NCI-H460 (cell line): ENCODE measurements around the gene NRIP2. TPM values are rescaled to one million over a fixed set of nuclear protein-coding genes. Genes with fewer than 3 reads are reported as not detected.

Experiments used
- DNase-seq: peaks from one replicate; pipeline ENCODE4 v3.0.0-alpha.2; 2016; ENCODE audit warnings: low read depth; ENCODE audit errors: extremely low read depth
- total RNA-seq: library from RNA; depleted of rRNA; stranded (reverse); fragments of >200 nt; shearing (Covaris generic); gene quantifications from 2 replicates; pipeline ENCODE4 v1.2.3, GENCODE V29; 2014

NRIP2 gene
- total RNA-seq, 1 experiment from 2014 or later: not detected

DNA sequence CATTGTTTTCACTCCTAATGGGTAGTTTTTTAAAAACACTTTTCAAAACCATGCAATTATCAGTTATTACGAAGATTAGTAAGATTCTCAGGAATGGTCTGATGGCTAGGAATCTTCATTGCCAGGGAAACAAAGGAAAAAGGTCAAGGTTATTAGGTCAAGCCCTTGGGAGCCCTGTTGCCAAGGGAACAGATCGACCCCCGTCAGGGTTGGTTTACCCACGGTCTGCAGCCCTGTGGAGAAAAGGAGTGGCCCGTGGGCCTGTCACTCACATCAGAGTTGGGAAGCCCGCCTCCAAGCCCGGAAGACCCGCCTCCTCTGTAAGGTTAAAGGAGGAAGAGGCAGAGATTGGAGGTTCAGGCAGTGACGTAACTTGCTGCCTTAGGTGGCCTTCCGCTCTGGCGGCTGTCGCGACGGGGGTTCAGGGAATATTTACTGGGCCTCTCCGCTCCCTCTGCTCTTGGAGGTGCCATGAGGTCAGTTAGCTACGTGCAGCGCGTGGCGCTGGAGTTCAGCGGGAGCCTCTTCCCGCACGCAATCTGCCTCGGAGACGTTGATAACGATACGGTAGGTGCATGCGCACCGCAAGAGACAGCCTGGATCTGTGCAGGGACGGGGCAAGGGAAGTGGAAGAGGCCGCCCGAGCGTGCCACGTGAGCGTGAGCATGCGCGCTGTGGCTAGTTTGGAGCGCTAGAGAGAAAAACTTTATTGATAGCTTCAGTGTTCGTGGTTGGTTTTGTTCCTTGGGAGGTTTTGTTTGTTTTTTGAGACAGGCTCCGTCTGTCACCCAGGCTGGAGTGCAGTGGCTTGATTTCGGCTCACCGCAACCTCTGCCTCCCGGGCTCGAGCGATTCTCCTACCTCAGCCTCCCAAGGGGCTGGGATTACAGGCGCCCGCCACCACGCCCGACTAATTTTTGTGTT lies 22.3 kb downstream of the NRIP2 start, which contains the start of gene ITFG2:
Gene ITFG2 (plus strand): TSS at position 379 of the 924 bp plus-strand sequence. CDS start 93 bp downstream, at position 472.
- DNase-seq: peak; percentile 97

DNA sequence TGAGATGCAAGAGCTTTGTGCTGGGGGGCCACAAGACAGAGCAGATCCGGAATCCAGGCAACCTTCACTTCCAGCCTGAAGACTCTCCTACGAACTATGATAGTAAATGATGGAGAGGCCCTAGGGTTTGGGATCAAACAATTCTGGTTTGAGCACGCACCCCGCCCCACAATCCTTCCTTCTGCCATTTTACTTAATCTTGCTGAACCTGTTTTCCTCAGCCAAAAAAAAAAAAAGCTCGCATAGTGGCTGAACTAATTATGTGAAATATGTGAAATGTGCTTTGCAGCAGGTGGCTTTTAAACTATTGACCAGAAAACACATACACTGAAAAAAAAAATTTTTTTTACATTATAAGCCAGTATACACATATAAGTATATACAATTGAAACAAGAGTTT lies 23.0 kb downstream of the NRIP2 start:
- no peak for DNase-seq

DNA sequence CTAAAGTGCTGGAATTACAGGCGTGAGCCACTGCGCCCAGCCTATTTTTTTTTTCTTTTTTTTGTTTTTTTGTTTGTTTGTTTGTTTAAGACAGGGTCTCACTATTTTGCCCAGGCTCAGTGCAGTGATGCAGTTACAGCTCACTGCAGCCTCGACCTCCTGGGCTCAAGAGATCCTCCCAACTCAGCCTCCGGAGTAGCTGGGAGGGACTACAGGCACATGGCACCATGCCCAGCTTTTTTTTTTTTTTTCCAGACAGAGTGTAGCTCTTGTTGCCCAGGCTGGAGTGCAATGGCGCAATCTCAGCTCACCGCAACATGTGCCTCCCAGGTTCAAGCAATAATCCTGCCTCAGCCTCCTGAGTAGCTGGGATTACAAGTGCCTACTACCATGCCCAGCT lies 28.1 kb downstream of the NRIP2 start:
- DNase-seq: no peak

DNA sequence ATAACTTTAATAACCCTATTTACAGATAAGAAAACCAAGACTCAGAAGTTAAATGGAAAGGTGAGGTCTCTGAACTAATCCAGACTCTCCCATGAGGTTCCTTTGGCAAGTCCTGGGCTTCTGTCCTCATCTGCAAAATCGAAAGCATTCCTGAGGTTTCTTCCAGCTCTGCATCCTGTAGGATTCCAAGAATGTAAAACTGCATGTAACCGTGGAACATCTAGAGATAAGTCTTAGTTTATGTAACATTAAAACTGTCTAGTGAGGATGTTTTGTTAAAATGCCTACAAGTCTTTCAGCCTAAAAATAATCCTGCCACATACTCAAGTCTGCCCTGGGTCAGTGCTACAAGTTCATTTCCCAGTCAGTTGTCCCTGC lies 29.7 kb downstream of the NRIP2 start:
- DNase-seq: no peak

DNA sequence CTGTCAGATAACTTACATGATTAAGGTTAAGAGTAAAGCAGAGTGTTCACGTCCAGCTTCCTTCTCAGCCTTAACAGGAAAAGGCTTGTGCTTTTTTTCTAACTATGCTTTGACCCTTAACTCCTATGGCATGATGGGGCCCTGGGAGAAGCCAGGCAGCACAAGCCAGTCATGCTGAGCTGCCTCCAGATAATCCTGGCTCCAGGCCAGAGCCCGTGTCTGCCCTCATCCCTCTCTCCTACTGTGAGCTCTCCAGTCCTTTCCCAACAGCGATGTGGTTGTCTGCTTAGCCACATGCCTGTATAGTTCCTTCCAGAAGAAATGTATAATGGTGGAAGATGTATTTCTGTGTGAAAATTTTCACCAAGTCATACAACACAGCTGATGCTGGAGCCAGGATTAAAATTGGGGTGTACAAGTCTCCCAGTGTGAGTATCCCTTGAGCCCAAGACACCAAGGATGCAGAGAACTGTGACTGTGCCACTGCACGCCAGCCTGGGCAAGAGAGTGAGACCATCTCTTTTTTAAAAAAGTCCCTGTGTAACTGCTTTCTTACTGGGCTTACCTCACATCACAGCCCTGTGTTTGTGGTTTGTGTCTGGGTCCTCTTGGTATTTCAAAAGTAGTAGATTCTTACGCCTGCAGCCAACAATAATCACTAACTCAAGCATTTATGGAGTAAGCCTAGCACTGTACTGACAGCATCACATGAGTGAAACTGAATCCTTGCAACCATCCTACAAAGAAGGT lies 30.3 kb downstream of the NRIP2 start:
- no peak for DNase-seq

DNA sequence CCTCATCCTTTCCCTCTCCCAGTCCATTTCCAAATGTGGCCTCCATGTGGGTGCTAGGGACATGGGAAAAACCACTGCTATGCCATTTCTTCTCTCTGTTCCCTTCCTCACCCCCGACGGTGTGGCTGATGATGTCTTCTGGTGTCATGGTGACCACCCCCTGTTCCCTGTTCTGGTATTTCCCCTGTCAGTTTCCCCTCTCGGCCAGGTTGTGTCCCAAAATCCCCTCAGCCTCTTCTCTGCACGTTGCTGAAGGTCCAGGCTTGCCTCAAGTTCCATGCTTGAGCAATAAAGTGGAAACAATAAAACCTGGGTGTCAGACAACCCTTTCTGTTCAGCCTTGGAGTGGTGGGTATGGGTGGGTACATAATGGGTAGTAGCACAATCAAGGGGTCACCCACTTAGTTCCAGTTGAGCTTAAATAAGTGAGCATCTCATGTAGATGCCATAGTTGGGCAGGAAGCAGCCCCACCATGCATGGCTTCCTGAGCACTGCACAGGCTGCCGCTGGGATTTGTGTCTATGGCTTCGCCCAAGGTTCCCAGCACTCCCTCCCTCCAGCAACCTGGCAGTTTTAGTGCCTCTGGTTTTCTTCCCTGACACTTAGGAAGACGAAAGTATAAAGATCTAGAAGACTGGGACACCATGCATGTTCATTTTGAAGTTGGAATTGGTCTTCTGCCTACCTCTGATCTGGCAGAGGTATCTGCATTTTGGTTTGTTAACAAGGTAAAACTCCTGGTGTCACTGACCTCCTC lies 31.0 kb downstream of the NRIP2 start:
- no peak for DNase-seq

DNA sequence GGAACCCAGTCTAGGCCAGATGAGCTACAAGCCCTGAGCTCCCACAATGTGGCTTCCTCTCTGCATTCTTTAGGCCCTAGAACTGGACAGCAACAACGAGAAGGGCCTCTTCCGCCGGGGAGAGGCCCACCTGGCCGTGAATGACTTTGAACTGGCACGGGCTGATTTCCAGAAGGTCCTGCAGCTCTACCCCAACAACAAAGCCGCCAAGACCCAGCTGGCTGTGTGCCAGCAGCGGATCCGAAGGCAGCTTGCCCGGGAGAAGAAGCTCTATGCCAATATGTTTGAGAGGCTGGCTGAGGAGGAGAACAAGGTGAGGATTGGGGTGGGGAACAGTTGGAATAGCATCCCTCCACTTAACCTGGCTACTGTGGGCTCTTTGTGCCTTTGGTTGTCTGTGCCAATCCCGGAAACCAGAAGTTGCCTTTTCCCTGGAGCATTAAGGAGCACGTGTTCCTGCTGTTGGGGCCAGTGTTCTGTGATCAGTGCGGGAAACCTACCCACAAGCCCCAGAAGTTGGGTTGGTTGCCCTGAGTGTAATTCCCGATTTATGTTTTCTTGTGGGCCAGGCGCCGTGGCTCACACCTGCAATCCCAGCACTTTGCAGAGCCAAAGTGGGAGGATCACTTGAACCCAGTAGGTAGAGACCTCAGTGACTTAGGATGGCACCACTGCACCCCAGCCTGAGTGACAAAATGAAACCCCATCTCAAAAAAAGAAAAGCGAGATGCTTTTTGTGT lies 33.6 kb downstream of the NRIP2 start:
- no peak for DNase-seq

DNA sequence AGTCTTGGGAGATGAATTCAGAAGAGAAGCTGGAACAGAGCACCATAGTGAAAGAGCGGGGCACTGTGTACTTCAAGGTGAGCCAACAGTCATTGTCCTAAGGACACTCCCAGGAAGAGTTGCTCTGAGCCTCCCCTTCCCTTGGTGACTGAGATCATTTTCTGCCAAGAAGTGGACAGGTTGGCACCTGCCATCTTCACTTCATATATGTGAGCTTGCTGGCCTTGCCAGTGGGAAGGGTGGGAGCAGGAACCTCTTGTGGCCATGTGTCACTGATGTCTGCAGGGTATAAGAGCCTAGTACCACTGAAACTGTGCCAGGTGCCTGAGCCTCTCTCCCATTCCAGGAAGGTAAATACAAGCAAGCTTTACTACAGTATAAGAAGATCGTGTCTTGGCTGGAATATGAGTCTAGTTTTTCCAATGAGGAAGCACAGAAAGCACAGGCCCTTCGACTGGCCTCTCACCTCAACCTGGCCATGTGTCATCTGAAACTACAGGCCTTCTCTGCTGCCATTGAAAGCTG lies 34.7 kb downstream of the NRIP2 start:
- no peak for DNase-seq

DNA sequence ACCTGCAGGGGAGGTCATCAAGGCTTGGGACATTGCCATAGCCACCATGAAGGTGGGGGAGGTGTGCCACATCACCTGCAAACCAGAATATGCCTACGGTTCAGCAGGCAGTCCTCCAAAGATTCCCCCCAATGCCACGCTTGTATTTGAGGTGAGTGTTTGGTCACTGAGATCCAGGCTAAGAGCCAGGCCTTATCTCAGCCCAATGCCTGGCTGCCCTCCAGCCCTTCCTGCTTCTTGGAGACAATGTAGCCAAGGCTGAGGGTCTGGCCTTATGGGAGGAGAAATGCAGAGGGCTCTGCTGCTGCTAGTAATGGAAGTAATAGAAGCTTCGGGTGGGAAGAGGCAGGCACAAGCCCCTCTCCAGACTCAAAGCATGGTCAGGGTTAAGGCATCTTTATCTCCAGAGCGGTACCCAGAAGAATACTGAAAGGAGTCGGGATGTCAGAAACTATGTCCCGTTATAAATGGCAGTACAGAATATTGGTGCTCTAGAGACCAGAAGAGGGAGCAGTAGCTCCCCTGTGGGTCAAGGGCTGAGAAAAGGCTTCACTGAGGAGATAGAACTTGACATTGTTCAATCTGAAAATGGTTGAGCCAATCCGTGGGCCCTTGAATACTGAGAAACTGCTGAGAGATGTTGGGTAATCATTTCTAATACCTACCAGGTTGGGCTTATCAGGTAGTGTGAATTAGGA lies 37.0 kb downstream of the NRIP2 start:
- no peak for DNase-seq

DNA sequence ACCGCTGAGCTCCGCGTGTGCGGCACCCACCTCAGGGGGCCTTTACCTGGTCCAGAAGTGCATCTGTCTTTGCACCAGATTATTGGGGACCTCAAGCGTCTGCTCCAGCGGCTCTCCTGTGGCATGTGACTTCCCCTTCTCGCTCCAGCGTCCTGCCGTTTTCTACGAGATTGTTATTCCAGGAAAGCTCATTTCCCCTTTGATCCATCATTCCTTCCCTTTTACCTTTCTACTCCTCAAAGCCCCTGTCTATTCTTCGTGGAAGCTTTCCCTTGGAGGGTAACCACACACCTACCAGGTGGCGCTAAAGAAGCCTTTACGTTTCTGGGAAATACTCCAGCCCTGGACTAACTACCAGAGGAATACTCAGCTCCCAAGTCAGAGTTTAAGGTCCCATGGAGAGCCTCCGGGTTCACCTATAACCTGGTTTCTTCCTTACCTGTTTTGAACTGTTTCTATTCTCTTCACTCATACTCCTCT lies 38.6 kb downstream of the NRIP2 start:
- no peak for DNase-seq

DNA sequence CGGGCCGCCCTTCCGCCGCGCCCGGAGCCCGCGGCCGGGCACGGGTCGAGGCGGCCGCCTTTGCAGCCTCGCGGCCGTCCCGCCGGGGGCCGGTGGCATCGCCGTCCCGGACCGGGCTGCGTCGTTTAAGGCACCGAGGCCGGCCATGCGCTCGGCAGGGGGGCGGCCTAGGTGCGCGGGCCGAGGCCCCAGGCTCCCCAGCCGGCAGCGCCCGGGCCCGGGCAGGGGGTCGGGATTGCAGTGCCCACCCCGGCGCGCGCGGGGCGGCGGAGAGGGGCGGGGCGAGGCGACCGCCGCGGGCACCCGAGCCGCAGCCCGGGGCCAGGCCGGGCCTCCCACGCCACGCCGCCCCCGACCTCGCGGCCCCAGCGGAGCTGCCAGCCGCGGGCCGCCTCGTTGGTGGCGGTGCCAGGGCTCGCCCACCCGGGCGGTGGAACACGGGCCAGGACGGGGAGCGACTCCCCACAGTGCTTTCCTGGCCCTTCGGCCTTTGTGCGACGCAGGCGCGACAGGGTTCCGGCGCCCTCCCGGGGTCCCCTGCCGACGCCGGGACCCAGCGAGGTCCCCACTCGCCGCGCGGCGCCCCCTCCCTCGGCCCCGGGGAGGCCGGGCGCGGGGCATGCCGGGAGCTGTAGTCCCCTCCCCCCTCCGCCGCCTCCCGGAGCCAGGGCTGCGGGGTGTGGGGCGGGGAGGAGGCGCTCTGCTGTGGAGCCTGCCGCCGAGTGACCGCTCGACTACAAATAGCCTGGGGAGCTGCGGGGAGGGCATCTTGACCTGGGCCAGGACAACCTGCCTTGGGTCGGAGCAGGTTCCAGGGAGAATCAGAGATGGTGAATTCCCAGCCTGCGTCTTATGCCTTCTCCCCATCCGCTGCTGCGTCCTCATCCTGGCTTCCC lies 39.3 kb downstream of the NRIP2 start:
- peak; percentile 43 for DNase-seq

DNA sequence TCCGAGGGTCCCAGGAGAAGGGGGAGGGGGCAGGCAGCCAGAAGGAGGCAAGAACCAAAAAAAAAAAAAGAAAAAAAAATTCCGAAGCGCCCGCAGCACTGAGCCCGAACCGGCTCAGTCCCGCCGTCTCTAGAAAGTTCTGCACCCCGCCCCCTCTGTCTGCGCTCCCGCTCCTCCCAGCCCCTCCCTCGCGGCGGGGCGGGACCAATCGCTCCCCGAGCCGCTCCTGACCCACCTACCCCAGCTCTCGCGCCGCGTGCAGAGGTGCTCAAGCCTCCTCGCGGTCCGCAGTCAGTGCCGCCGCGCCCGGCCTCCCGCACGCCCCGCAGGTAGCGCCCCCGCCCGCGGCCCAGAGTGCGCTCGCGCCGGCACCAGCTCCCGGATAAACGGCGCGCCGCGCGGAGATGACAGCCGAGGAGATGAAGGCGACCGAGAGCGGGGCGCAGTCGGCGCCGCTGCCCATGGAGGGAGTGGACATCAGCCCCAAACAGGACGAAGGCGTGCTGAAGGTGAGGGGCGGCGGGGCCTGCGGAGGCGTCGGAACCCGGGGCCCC lies 40.0 kb downstream of the NRIP2 start, which contains the start of gene FKBP4:
Gene FKBP4 (plus strand): TSS at position 235 of the 554 bp plus-strand sequence. CDS start 170 bp downstream, at position 405.
- DNase-seq: peak; percentile 57

DNA sequence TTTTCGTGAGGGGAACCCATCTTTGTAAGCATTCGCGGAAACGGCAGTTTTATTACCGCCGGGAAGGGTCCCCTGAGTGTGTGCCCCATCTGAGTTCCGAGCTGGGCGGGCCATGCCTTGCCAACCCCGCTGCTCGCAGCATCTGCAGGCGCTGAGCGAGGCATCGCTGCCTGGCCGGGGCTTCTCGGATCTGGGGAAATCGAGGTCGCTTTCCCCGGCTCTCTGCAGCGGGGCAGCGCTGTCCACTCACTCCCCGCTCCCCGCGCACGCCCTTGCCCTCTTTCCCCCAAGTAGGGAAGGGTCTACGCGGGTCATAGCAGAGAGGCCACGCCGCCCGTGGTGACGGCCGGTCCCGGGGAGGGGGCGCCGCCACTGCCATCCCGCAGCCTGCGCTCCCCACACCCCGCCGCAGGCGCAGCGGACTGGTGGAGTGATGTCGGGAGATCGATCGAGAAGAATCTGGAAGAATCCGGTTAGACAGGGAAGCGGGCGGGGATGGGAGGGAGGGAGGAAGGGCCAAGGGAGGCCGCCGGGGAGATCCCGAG lies 40.6 kb downstream of the NRIP2 start:
- DNase-seq: no peak

DNA sequence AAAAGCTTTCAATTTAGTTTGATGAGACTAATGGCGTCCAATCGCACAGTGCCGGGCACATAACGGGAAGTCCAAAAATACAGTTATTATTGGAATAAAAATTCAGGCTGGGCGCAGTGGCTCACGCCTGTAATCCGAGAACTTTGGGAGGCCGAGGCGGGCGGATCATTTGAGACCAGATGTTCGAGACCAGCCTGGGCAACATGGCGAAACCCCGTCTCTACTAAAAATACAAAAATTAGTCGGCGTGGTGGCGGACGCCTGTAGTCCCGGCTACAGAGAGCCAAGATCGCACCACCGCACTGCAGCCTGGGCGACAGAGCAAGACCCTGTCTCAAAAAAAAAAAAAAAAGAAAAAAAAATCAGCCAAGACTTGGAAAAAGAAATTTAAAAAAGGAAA lies 41.3 kb downstream of the NRIP2 start:
- DNase-seq: no peak

DNA sequence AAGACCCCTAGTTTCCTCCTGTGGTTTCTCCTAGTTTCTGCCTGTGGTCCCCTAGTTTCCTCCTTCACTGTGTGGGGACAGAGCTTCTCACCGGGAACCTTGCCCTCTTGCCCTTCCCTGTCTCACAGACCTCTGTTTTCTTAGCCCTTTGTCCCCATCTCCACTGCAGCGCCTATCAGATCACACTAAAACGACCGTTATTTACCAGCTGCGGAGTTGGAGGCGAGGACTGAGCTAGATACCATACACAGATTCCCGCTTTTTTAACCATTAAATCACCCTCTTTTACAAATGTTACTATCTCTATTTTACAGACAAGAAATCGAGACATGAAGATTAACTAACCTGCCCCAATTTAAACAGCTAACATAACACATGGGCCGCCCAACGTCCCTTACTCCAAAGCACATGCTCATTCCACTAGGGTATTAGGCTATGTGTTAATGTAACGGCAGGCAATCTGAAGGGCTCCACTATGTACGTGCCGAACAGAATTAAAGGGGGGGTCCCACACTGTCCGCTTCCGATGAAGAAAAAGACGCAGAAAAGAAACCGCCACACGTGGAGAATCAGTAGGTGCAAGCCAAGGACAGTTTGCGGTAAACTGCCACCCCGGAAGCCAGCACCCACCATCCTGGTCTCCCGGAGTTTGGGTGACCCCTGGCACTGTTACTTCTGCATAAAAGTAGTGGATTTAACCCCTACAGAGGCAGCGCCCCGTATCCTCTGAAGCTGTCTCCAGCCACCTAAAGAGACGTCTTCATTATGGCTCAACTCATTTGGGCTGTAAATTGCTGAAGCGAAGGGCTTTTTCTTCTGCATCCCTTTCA lies 41.9 kb downstream of the NRIP2 start:
- DNase-seq: no peak

DNA sequence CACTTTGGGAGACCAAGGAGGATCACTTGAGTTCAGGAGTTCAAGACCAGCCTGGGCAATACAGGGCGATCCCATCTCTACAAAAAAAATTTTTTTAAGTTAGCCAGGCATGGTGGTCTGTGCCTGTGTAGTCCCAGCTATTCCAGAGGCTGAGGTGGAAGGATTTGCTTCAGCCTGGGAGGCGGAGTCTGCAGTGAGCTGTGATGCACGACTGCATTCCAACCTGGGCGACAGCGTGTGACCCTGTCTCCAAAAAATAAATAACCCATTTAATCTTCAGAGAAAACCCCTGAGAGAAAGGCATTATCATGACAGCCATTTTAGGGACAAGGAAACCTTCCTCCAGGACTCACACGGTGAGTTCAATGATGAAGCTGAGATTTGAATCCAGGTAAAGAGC lies 43.7 kb downstream of the NRIP2 start:
- no peak for DNase-seq

DNA sequence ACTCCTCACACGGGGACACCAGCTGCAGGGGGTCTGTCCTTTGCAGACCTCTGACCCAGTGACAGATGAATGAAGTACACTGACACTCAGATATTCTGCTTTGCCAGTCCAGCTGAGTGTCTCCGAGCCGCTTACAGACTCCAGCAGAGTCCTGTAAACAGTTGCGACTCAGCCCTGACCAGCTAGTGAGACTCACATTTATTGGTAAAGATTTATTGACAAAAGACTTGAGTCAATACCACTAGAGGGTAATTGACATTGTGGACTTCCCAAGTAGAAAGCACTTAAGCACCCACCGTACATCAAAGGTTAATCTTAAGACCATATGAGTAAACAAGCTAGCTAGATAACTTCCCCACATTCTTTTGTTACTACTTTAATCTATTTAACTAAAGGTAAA lies 49.8 kb downstream of the NRIP2 start:
- DNase-seq: no peak
